G401.6 (cell line): Measurements from ENCODE around the gene RPL26.

ENCODE experiments used
- FAIRE-seq: peaks from 2 replicates; lab custom pipeline; 2012; peaks lifted over from hg19 to GRCh38; lab: Jason Lieb, UNC

RPL26 gene

GRCh38 chr17:8383143-8383822 lies at the start of gene RPL26:
RPL26 (minus strand) TSS chr17:8383193; CDS start chr17:8382310, 883 bp downstream.
- FAIRE-seq: peak; percentile 96

- FAIRE-seq: no peak
Observed at GRCh38 chr17:8430966-8431365, 48.0 kb upstream of the RPL26 start.

GRCh38 chr17:8426802-8427201 lies 43.8 kb upstream of the RPL26 start:
- no peak for FAIRE-seq

- FAIRE-seq: no peak
Observed at GRCh38 chr17:8426094-8426720, 43.2 kb upstream of the RPL26 start.

GRCh38 chr17:8421571-8421970 lies 38.6 kb upstream of the RPL26 start:
- no peak for FAIRE-seq

GRCh38 chr17:8420041-8420934 lies 37.3 kb upstream of the RPL26 start:
- no peak for FAIRE-seq

- no peak for FAIRE-seq
Observed at GRCh38 chr17:8419305-8419704, 36.3 kb upstream of the RPL26 start.

GRCh38 chr17:8418471-8418870 lies 35.5 kb upstream of the RPL26 start:
- FAIRE-seq: no peak

GRCh38 chr17:8417806-8418205 lies 34.8 kb upstream of the RPL26 start:
- no peak for FAIRE-seq

- FAIRE-seq: no peak
Observed at GRCh38 chr17:8413938-8414337, 30.9 kb upstream of the RPL26 start.

GRCh38 chr17:8413328-8413727 lies 30.3 kb upstream of the RPL26 start:
- no peak for FAIRE-seq

GRCh38 chr17:8412089-8412488 lies 29.1 kb upstream of the RPL26 start:
- FAIRE-seq: no peak

GRCh38 chr17:8410883-8411238 lies 27.9 kb upstream of the RPL26 start:
- no peak for FAIRE-seq

GRCh38 chr17:8409966-8410882 lies 27.2 kb upstream of the RPL26 start:
- peak; percentile 97 for FAIRE-seq

GRCh38 chr17:8408371-8408770 lies 25.4 kb upstream of the RPL26 start:
- FAIRE-seq: no peak

- no peak for FAIRE-seq
Observed at GRCh38 chr17:8406174-8406573, 23.2 kb upstream of the RPL26 start.

- FAIRE-seq: no peak
Observed at GRCh38 chr17:8405499-8406016, 22.6 kb upstream of the RPL26 start.

- FAIRE-seq: peak; percentile 3
Observed at GRCh38 chr17:8402921-8403536, 20.0 kb upstream of the RPL26 start.

GRCh38 chr17:8401107-8401506 lies 18.1 kb upstream of the RPL26 start:
- FAIRE-seq: no peak

GRCh38 chr17:8398980-8399379 lies 16.0 kb upstream of the RPL26 start:
- no peak for FAIRE-seq

GRCh38 chr17:8397636-8398035 lies 14.6 kb upstream of the RPL26 start, which contains the start of gene RNF222:
RNF222 (minus strand) TSS chr17:8397827; CDS start chr17:8393461, 4,366 bp downstream.
- no peak for FAIRE-seq
